Tongue (tissue), 3 donors: ENCODE data around the gene EXOC3L1. TPM values are rescaled to one million over a fixed set of nuclear protein-coding genes. Genes with fewer than 3 reads are reported as not detected.
A peak's percentile ranks its signal among the peaks of the same experiment; 100 is the strongest.

ENCODE experiments used
- DNase-seq: peaks from one replicate; pipeline ENCODE4 v3.0.0-alpha.2; 2015
- small RNA-seq: library from RNA; depleted of rRNA; stranded (forward); fragments of <200 nt; gene quantifications from one replicate; pipeline ENCODE3, GENCODE V24; 2014; ENCODE audit warnings: low replicate concordance
- total RNA-seq: library from RNA; depleted of rRNA; stranded (reverse); fragments of >200 nt; gene quantifications from one replicate; pipeline ENCODE4 v1.2.3, GENCODE V29; 2014

EXOC3L1 gene
- total RNA-seq, 1 donor from 2014 or later = 3.6 TPM

DNA sequence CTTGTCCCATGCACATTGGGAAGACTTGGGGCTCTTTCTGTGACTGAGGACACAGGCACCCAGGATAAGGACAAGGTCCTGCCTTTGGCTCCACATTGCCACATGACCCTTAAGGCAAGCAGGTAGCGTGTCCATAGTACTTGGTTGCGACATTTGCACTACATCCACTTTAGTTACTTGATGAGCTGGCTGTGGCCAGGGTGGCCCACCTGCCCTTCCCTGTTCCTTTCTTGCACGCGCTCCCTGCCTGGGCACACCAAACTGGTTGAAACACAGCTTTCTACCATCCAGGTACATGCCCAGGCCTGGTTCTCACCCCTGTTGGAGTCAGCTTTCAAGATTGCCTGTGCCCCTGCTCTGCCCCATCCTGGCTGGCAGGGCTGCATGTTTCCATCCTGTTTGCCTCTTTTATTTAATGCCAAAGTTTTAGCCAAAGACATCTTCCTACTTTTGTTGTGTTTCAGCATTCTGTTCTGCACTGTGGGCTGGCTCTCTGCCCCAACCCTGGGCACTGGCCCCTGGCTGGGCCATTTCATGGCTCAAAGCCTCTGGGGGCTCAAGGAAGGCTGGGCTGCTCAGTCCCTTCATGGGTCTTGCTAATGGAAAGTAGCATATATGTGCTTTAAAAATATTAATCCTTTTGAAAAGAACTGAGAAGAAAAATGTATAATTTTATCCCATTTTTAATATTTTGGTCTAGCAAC is 42.3 kb downstream of the EXOC3L1 start:
- no peak for DNase-seq

DNA sequence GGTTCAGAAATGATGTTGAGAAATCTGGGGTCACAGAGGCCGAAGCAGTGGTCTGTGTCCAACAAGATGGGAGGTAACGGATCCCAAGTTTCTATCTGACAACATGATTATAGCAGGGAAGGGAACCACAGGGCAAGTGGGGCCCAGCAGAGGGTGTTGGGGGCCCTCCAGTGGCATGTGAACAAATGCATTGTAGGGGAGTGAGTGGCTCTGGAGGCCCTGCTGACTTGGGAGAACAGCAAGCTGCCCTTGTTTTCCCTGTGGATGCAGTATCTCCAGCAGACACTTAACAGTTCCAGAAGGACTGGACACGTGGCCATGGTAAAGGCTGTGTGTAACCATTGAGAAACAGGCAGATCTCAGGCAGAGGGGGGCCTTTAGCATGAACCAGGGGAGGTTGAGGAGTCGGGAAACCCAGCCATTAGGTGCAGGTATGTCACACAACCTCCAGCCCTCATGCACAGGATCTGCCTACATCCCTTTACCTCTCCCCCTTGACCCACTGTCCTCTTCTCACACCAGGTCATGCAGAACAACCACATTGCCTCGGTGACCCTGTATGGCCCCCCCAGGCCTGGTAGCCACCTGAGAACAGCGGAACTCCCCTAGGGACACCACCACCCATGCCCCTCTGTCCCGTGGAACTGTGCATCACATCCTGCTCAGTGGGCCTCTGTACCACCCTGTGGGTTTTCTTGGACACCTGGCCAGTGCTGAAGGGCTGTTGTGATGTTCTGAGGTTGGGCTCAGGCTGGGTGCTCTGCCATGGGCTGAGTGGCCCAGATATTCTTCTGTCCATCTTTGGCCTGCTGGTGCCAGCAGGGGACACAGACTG is 43.2 kb downstream of the EXOC3L1 start:
- DNase-seq = no peak

DNA sequence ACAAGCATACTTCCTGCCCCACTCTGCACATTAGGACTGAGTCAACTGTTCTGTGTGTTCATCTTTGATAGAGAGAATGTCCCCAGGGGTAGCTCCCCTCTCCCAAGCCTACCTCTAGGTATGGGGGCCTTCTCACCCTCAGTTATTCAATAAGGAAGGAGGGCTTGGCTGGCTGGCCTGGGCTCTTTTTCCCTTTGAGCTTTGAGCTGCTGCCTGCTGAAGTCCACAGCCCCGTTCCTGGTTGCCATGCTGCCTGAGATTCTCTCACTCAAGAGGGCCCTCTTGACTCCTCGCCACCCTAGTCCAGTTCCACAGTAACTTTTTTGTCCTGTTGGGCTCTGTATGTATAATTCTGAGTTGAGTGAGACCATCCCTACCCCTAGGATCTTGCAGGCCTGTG is 44.2 kb downstream of the EXOC3L1 start:
- no peak for DNase-seq

GRCh38 chr16:67144943-67145342 is 45.0 kb downstream of the EXOC3L1 start:
- DNase-seq = no peak

- no peak for DNase-seq
These were observed 47.6 kb downstream of the EXOC3L1 start for GRCh38 chr16:67142342-67142741.

DNA sequence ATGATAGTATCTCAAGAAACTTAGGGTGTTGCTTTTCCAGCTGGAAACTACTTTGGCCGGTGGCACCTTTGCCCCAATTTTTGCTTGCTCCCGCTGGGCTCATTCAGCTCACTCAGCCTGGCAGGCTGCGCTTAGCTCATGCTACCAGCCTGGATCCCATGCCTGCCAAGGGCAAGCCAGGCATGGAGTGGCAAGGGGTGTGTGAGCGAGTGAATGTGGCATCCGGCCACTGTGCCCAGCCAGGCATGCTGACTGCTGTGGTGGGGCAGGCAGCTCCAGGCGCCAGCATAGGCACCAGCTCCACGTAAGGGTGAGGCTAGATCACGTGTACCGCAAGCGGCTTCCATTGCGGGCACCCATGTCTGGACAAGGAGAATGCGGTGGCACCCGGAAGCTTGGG is 48.5 kb downstream of the EXOC3L1 start:
- no peak for DNase-seq

DNA sequence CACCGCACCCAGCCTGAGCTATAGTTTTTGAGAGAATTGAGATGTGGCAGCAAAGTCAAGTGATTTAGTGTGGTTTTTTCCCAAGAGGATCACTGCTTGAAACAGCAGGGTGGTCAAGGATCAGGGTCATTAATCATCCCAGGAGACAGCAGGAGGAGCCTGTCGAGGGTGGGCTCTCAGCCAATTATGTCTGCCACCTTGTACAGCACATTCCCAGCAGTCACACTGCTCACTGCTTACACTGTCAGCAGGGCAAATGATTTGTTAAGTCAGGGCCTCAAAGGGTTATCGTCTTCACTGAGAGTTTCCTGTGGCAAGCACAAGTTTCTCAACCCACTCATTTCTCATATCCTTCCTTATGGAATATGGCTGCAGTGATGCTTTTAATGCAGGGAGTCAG is 52.3 kb downstream of the EXOC3L1 start:
- DNase-seq = no peak

Small RNA genes within 50 kb of the gene (small RNA-seq; reads per million reads assigned to genes)
- gene MIR328 = 4.4 reads per million, percentile 92 among the genes with 10 or more reads in this experiment

Other genes starting within 250 kb of the EXOC3L1 start
- gene CES3, start 228.9 kb downstream of the EXOC3L1 start, total RNA-seq = 1.8 TPM
- gene CES4A, start 201.5 kb downstream of the EXOC3L1 start, total RNA-seq = 5.2 TPM
- 52.6 TPM for gene CBFB, start 161.0 kb downstream of the EXOC3L1 start, total RNA-seq
- 16.3 TPM for gene PHAF1, start 80.2 kb downstream of the EXOC3L1 start, total RNA-seq
- 25.2 TPM for gene B3GNT9, start 39.1 kb downstream of the EXOC3L1 start, total RNA-seq
- 7.7 TPM for gene TRADD, start 30.2 kb downstream of the EXOC3L1 start, total RNA-seq
- 1.6 TPM for gene FBXL8, start 30.2 kb downstream of the EXOC3L1 start, total RNA-seq
- 3.8 TPM for gene HSF4, start 25.4 kb downstream of the EXOC3L1 start, total RNA-seq
- 40.4 TPM for gene NOL3, start 19.6 kb downstream of the EXOC3L1 start, total RNA-seq
- 14.1 TPM for gene MATCAP1, start 6.2 kb downstream of the EXOC3L1 start, total RNA-seq
- 38.9 TPM for gene E2F4, start 2.0 kb upstream of the EXOC3L1 start, total RNA-seq
- gene ELMO3, start 9.0 kb upstream of the EXOC3L1 start, total RNA-seq = 4.0 TPM
- 19.7 TPM for gene TMEM208, start 37.0 kb upstream of the EXOC3L1 start, total RNA-seq
- gene FHOD1, start 57.3 kb upstream of the EXOC3L1 start, total RNA-seq = 10.1 TPM
- 0.10 TPM for gene SLC9A5, start 58.8 kb upstream of the EXOC3L1 start, total RNA-seq
- 21.0 TPM for gene PLEKHG4, start 89.4 kb upstream of the EXOC3L1 start, total RNA-seq
- gene KCTD19, start 136.6 kb upstream of the EXOC3L1 start, total RNA-seq = 0.10 TPM
- 0.41 TPM for gene LRRC36, start 136.7 kb upstream of the EXOC3L1 start, total RNA-seq
- 135 TPM for gene TPPP3, start 203.4 kb upstream of the EXOC3L1 start, total RNA-seq
- 14.2 TPM for gene ZDHHC1, start 226.3 kb upstream of the EXOC3L1 start, total RNA-seq
- gene HSD11B2, start 241.0 kb upstream of the EXOC3L1 start, total RNA-seq = 7.8 TPM